ENCODE results near the gene CCNG1.
"Not testable (repeated sequence)": the region's sequence is repeated elsewhere in the genome, so short reads cannot be mapped to it uniquely, and the experiment has no call there.

The CCNG1 gene

GRCh38 chr5:163445345-163445744, 8.0 kb downstream of the CCNG1 start:
- DNase-seq = no peak

DNA sequence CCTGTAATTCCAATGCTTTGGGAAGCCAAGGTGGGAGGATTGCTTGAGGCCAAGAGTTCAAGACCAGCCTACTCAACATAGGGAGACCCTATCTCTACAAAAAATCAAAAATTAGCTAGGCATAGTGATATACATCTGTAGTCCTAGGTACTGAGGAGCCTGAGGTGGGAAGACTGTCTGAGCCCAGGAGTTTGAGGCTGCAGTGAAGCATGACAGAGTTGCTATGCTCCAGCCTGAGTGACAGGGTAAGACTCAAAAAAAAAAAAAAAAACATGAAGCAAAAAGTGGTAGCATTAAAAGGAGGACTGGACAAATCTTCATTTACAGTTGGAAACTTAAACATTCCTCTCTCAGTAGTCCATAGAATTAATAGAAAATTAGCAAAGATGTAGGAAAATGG, 9.8 kb downstream of the CCNG1 start:
- no peak for DNase-seq

- DNase-seq = no peak
Measured at GRCh38 chr5:163447875-163448274, 10.5 kb downstream of the CCNG1 start.

DNA sequence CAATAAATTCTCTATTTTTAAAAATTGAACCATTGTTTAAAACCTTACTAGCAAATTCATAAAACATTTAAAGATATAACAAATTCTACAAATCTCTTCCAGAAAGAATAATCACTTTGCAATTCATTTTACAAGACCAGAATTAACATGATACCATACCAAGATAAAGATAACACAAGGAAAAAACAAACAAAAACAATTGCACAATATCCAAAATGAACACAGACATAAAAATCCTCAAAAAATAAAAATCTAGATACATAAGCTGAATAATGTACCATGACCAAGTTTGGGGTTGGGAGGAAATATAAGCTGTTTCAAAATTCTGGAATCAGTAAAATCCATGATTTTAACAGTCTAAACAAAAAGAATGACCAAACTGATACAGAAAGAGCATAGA, 11.1 kb downstream of the CCNG1 start:
- no peak for DNase-seq

DNA sequence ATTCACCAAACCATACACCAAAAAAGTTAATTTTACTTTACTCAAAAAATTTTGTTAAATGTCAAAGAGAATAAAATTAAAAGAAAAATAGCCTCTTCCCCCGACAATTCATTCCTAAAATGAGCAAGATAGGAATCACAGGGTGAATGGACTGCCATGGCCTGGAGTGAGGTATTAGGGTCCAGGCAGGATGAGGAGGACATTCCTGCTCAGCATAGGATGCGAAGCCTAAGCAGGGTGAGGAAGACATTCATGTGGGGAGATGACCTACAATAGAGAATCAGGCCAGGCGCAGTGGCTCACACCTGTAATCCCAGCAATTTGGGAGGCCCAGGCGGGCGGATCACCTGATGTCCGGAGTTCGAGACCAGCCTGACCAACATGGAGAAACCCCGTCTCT, 14.1 kb downstream of the CCNG1 start:
- DNase-seq = no peak

DNA sequence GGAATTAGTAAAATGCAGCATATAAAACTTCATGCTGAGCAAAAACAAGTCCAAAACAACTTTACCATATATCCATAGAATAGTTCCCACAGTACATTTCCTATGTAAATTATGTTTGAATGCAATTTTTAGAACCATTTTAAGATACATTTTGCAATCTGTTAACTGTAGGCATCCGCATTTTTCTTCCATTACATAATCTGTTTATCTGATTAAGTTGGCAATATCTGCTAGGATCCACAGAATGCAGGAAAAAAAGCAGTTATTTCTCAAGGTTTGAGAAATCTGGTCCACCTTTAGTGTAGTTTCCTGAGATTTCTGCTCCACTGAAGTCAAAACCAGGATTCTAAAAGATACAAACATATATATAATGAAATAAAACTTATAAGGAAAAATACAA, 16.3 kb downstream of the CCNG1 start:
- DNase-seq = no peak

- DNase-seq = not testable (repeated sequence)
Measured at GRCh38 chr5:163455406-163455805, 18.0 kb downstream of the CCNG1 start.

- DNase-seq = no peak
Measured at GRCh38 chr5:163456029-163456589, 18.7 kb downstream of the CCNG1 start.

GRCh38 chr5:163456840-163457239, 19.4 kb downstream of the CCNG1 start:
- DNase-seq = no peak

- no peak for DNase-seq
Measured at GRCh38 chr5:163458778-163459385, 21.5 kb downstream of the CCNG1 start.

- no peak for DNase-seq
Measured at GRCh38 chr5:163459462-163459818, 22.0 kb downstream of the CCNG1 start.

GRCh38 chr5:163459819-163460561, 22.6 kb downstream of the CCNG1 start, which contains the start of gene NUDCD2:
Gene NUDCD2, minus strand, starts transcription at chr5:163460102. Its CDS starts 52 bp downstream, at chr5:163460050.
- DNase-seq = peak; percentile 84

DNA sequence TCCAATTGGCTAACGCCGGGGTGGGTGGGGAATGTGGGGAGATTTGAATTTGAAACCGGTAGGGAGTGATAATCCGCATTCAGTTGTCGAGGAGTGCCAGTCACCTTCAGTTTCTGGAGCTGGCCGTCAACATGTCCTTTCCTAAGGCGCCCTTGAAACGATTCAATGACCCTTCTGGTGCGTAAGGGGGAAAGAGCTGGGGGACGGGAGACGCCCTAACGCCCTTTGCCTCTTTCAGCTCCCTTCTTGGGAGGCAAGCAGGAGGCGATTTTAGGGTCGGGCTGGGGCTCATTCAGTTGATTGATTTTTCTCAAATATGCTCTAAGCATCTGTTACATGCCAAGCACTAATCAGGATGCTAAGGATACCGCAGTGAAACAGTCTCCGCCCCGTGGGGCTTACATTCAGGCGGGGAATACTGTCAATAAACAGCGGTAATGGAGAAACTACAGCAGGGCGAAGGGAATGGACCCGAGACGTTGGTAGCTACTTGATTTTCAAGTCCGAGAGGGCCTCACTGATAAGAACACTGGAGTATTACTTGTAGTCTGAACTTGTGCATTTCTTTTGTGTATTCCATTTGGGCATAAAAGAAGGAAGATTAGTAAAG, 23.3 kb downstream of the CCNG1 start, which contains the start of gene HMMR:
TSS of gene HMMR (plus strand) at position 71 of the 610 bp plus-strand sequence. CDS start at position 132, 61 bp downstream.
- no peak for DNase-seq

GRCh38 chr5:163463063-163463435, 25.7 kb downstream of the CCNG1 start:
- no peak for DNase-seq

DNA sequence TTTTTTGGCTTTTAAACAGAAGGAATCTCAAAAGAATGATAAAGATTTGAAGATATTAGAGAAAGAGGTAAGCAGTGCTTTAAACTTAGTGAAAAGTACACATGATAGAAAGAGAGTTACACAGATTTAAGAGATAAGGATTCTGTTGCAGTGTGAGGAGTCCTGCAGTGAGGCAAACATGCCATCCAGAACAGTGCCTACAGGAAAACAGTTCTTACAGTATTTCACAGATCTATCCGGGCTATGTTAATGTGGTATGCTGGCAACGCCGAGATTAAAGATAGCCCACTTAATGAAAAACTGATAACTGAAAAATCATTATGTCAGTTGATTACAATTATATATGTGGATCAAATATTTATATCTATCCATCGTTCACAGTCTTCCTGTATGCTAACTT, 30.3 kb downstream of the CCNG1 start:
- DNase-seq = no peak

DNA sequence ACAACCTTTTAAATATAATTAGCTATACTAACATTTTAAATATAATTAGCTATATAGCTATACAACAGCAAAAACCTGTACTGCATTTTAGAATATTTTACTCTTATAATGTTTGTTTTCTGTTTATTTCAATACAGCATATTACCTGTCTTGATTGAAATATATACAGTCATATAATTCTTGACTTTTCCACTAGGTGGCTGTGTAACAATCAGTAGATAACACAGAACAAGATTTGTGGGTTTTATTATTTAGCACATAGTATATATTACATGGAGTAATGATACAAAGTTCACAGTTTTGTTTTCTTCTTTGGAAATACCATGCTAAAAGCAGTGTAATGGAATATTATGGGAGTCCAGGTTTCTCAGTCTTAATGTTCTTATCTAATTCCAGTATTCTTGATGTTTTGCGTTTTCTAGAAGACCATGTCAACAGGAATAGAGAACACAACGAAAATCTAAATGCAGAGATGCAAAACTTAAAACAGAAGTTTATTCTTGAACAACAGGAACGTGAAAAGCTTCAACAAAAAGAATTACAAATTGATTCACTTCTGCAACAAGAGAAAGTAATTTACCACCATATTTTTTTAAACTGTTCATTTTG, 36.3 kb downstream of the CCNG1 start:
- DNase-seq = no peak

GRCh38 chr5:163475411-163475810, 38.0 kb downstream of the CCNG1 start:
- DNase-seq = no peak

GRCh38 chr5:163478126-163478981, 41.0 kb downstream of the CCNG1 start:
- no peak for DNase-seq

GRCh38 chr5:163478982-163479271, 41.5 kb downstream of the CCNG1 start:
- no peak for DNase-seq

- no peak for DNase-seq
Measured at GRCh38 chr5:163489055-163489744, 51.8 kb downstream of the CCNG1 start.

DNA sequence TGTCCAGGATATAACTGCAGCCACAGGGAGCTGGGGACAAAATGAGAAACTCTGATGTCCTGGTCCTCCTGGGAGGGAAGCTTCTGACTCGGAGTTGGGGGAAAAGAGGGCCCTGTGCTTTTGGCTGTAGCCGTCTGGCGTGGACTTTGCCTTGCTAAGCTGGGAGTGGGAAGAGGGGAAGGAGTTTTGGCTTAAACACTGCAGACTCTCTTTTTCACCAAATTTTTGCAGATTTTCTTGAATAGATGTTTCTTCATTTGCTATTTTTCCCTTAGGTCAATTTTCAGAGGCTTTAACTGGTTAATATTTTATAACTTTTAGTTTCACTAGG, 52.3 kb downstream of the CCNG1 start:
- no peak for DNase-seq
